HepG2 (cell line): ENCODE data around the gene SFXN2. TPM values are rescaled to one million over a fixed set of nuclear protein-coding genes. Genes with fewer than 3 reads are reported as not detected.
A peak's percentile ranks its signal among the peaks of the same experiment; 100 is the strongest.

Source experiments
- HIC2 ChIP-seq: sonication (generic); formaldehyde crosslinking; IDR thresholded peaks from 2 replicates; pipeline ENCODE4 v1.9.0; 2022; ENCODE audit warnings: low read depth, missing genetic modification reagents
- KLF16 ChIP-seq, 2 experiments: sonication (generic) in 1 of 2; formaldehyde crosslinking in 1 of 2; IDR thresholded peaks; 2 replicates each; pipeline versions ENCODE4 v1.6.1 to v1.8.0; 2016 to 2023; ENCODE audit warnings: missing genetic modification reagents in 2 of 2, missing compliant biosample characterization in 1 of 2
- NFYC ChIP-seq: IDR thresholded peaks from 2 replicates; pipeline ENCODE4 v1.6.1; 2016; ENCODE audit warnings: missing genetic modification reagents, missing compliant biosample characterization
- NPAS2 ChIP-seq: sonication (generic); formaldehyde crosslinking; IDR thresholded peaks from 2 replicates; pipeline ENCODE4 v1.8.0; 2022; ENCODE audit warnings: mild to moderate bottlenecking, missing genetic modification reagents, borderline replicate concordance
- NR3C1 ChIP-seq: sonication (generic); formaldehyde crosslinking; IDR thresholded peaks from 2 replicates; pipeline ENCODE4 v1.4.0; 2020; ENCODE audit warnings: missing genetic modification reagents
- RFX3 ChIP-seq: IDR thresholded peaks from 2 replicates; pipeline ENCODE4 v1.6.1; 2016; ENCODE audit warnings: missing biosample characterization, missing genetic modification reagents
- YY1 ChIP-seq: IDR thresholded peaks from 2 replicates; pipeline ENCODE4 v1.6.1; 2011; ENCODE audit warnings: low read length, low read depth, moderate library complexity, mild to moderate bottlenecking; ENCODE audit not compliant: insufficient read depth, insufficient replicate concordance
- ZBTB1 ChIP-seq: sonication (generic); formaldehyde crosslinking; IDR thresholded peaks from 2 replicates; pipeline ENCODE4 v1.4.0; 2020; ENCODE audit warnings: missing genetic modification reagents, borderline replicate concordance
- ZC3H13 ChIP-seq: sonication (generic); formaldehyde crosslinking; IDR thresholded peaks from 2 replicates; pipeline ENCODE4 v1.8.1; 2023; ENCODE audit warnings: mild to moderate bottlenecking, missing genetic modification reagents, moderate library complexity
- ZNF225 ChIP-seq: sonication (generic); formaldehyde crosslinking; IDR thresholded peaks from 2 replicates; pipeline ENCODE4 v1.4.0; 2020; ENCODE audit warnings: mild to moderate bottlenecking, missing genetic modification reagents
- ZNF282 ChIP-seq: fragments of 450-650 bp; IDR thresholded peaks from 2 replicates; pipeline ENCODE4 v1.6.1; 2018; ENCODE audit not compliant: partially characterized antibody
- ZNF530 ChIP-seq: sonication (generic); formaldehyde crosslinking; IDR thresholded peaks from 2 replicates; pipeline ENCODE4 v1.5.0; 2020; ENCODE audit warnings: low read depth, mild to moderate bottlenecking, missing genetic modification reagents
- ZNF891 ChIP-seq: sonication (generic); formaldehyde crosslinking; IDR thresholded peaks from 2 replicates; pipeline ENCODE4 v1.5.0; 2020; ENCODE audit warnings: mild to moderate bottlenecking, missing genetic modification reagents
- polyA plus RNA-seq, 8 experiments: library from polyadenylated mRNA; depleted of rRNA in 3 of 8; stranded (reverse) in 7 of 8; unstranded in 1 of 8; fragments of >200 nt; fragmentation: Illumina TruSeq in 4 of 8; extraction: Trizol in 4 of 8; gene quantifications; 2 replicates each; pipeline versions ENCODE4 v1.2.1 to v1.2.3, GENCODE V29; 2011 to 2016; ENCODE audit warnings: low read depth in 4 of 8, missing spikeins in 1 of 8, mixed read lengths in 1 of 8; ENCODE audit not compliant: insufficient read depth in 1 of 8
- total RNA-seq, 5 experiments: library from RNA; depleted of rRNA; stranded (reverse); fragments of >200 nt; fragmentation: Illumina TruSeq; extraction: Trizol; gene quantifications; 2 replicates each; pipeline ENCODE4 v1.2.3, GENCODE V29; 2016; ENCODE audit warnings: low read depth in 1 of 5
- TF ChIP-seq, protein P1 (sequence below): sonication (generic); formaldehyde crosslinking; IDR thresholded peaks from 2 replicates; pipeline ENCODE4 v1.4.0; 2020; ENCODE audit warnings: missing genetic modification reagents

Gene SFXN2
- total and polyA plus RNA-seq, 2 of the 13 experiments (the other 11 are each of a cell fraction or from before 2014, with no cell fraction given): 12.8 to 21.1 TPM

DNA sequence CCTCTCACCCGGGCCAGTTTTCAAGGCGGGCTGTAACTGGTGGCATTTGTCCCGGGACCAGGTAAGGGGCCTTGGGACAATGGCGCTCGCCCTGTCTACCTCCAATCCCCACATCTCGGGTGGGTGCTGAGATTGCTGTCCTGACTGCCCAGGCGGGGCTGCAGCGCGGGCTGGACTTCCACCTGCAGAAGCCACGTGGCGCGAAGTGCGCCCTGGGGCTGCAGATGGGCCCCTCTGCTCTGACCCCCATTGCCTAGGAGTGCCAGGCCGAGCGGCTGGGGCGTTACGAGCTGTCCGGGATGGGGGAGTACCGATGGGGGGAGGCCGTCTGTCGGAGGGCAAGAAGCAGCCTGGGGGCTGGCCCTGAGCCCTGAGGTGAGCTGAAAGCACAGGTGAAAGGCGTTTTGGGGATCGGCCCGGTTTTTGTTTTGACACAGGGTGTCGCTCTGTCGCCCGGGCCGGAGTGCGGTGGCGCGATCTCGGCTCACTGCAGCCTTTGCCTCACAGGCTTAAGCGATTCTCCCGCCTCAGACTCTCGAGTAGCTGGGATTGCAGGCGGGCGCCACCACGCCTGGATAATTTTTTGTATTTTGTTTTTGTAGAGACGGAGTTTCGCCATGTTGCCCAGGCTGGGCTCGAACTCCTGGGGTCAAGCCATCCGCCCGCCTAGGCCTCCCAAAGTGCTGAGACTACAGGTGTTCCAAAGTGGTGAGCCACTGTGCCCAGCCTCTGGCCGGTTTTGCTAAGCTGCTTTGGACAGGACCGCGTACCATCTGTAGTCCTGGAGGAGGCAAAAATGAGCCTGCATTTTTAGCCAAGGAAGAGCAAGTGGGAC lies at the start of gene SFXN2 (continued):
- TF ChIP-seq NFYC (CRISPR knock-in tag) (no peak), ZNF891 (CRISPR knock-in tag) (no peak; the same call in 1 of the 2 replicates), HIC2 (CRISPR knock-in tag) (no peak; the same call in 1 of the 2 replicates), KLF16 (CRISPR knock-in tag; IDR thresholded peaks at IDR 0.05) (no peak; a peak in 1 of 4 replicates), ZBTB1 (no peak), ZNF282 (no peak), RFX3 (CRISPR knock-in tag) (no peak), ZNF225 (CRISPR knock-in tag) (no peak; the same call in 1 of the 2 replicates), NPAS2 (CRISPR knock-in tag) (no peak), NR3C1 (no peak), ZC3H13 (CRISPR knock-in tag) (no peak), YY1 (peak; percentile 57), ZNF530 (CRISPR knock-in tag) (no peak)
- TF ChIP-seq, protein P1, sequence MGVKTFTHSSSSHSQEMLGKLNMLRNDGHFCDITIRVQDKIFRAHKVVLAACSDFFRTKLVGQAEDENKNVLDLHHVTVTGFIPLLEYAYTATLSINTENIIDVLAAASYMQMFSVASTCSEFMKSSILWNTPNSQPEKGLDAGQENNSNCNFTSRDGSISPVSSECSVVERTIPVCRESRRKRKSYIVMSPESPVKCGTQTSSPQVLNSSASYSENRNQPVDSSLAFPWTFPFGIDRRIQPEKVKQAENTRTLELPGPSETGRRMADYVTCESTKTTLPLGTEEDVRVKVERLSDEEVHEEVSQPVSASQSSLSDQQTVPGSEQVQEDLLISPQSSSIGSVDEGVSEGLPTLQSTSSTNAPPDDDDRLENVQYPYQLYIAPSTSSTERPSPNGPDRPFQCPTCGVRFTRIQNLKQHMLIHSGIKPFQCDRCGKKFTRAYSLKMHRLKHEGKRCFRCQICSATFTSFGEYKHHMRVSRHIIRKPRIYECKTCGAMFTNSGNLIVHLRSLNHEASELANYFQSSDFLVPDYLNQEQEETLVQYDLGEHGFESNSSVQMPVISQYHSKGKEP (CRISPR knock-in tag): no peak
